Esophagus mucosa (tissue), 1 donor: Measurements from ENCODE around the gene GORASP1. TPM values are rescaled to one million over a fixed set of nuclear protein-coding genes. Genes with fewer than 3 reads are reported as not detected.

ENCODE experiments used
- ATAC-seq: fragments of 200-7000 bp; cut with Tn5 transposase; one replicate; pipeline ENCODE4 v1.9.1; 2020
- total RNA-seq: library from RNA; stranded (reverse); gene quantifications from one replicate; pipeline ENCODE4 v1.2.4, GENCODE V29; 2023
- donor health status: DM: yes; HTN: yes; CAD: no.

GORASP1 gene
- total RNA-seq, 1 donor from 2014 or later: 23.5 TPM

DNA sequence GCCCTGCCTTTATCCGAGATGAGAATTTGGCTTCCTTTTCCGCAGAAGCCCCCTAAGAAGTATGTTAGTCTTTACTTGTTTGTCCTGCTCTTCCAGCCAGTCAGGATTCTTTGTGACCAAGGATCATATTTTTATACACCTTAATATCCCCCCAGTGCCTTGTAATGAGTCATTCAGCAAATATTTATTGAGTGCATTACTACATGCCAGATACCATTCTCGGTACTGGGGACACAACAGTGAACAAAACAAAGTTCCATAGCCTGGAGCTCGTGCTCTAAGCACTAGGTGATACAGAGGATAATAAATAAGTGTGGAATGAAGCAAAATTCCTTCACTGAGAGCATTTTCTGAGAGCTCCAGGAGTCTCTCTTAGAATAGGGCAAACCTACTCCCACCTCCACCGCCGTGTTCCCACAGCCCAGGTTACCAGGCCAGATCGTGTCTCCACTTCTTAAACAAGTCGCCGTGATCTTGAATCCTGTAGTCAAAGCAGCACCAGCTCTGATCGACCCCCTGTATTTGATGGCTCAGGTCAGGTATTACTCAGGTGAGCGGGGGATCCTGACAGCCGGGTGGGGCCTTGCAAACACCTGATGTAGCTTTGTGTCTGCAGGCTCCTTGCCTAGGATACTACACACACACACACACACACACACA, 18.5 kb upstream of the GORASP1 start:
- ATAC-seq: no peak

DNA sequence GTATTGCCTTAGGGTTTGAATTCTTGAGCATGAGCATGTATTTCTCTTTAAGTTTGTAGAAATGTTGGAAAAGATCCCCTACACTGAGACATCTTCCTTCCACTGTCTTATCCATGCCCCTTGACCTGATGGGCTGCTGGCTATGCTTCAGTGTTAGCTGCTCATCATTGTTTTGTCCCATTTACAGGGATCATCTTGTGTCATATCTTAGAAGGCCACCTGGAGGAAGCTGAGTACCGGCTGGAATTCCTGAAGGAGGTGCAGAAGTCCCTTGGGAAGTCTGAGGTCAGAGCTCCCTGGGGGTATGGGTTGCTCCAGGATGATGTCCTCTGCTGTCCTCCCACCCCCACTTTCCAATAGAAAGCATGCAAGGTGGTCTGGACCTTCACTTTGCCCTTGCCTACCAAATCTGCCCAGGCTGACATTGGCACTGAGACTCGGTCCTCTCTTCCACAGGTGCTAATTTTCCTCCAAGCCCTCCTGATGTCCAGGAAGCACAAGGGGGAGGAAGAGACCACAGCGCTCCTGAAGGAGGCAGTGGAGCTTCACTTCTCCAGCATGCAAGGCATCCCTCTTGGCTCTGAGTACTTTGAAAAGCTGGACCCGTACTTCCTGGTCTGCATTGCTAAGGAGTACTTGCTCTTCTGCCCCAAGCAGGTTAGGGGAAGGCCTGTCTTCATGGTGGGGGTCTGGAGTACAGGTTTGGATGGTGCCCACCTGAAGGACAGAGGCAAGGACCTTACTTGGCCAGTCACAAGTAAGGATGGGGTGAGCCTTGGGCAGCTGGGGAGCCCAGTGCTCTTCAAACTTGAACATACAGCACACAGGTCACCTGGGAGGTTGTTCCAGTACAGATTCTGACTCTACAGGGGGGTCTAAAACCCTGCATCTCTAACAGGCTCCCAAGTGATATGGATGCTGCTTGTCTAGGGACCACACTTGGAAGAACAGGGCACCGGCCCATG, 17.7 kb upstream of the GORASP1 start:
- peak; percentile 43 for ATAC-seq

DNA sequence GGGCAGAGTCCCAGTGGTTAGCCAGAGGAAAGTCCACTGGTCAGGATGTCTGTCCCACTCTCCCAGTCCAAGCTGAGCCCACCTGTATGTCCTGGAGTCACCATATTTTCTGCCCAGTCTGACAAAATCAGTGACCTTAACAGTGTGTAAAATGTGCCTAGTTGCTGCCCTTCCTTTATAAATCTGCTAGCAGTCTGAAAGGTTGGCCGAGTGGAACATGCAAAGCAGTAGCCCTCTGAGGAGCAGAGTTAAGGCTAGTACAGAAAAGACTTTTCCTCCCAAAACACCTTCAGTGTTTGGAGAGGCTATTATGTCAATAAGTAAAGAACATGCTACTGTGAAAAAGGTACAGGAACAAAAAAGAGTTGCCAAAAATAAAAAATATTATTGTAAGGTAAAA, 15.4 kb upstream of the GORASP1 start:
- no peak for ATAC-seq

DNA sequence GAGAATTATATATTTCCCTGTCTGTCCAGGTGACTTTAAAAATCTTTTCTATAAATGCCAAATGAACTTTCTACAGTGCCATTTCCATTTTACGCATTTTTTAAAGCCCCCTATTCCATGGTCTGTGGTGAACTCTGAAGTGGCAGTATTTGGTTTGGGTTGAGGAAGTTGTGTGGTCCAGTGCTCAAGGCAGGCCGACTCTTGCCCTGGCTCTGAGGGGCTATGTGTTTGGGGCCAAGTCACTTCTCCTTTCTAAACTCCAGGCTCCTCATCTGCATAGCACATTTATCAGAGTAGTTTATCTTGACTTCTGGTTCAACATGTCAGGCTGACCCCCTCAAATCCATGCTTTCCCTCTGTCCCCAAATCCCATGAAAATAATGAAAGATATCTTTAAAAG, 14.2 kb upstream of the GORASP1 start:
- ATAC-seq: no peak

DNA sequence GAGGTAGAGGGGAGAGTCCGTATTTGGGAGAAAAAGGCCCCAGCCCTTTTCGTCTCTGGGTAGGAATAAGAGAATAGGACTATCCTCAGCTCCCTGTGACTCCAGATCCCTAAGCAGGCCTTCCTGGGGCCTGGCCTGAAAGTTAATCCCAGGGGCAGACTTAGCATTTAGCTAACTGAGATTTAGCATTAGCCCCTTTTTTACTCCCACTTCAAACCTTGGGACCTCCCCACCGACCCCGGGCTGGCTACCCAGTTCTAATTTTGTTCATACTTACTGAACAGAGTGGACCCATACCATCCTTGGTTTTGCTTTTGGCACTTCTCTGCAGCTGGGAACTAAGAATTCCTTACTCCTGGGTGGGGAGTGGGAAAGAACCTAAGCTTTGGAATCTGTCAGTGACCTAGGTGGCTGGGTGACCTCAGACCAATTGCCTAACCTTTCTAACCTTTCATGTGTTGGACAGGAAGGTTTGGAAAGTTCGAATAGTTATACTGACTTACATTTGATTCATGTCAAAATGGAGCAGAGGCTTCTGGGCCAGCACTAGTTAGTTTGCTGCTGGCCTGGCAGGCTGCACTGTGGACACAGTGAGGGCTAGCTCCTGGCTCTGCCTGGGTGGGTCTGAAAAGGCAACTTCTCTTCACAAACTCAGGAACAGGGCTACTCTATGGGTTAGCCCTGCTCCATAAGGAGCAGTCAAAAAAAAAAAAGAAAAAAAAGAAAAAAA, 11.7 kb upstream of the GORASP1 start:
- ATAC-seq: no peak

DNA sequence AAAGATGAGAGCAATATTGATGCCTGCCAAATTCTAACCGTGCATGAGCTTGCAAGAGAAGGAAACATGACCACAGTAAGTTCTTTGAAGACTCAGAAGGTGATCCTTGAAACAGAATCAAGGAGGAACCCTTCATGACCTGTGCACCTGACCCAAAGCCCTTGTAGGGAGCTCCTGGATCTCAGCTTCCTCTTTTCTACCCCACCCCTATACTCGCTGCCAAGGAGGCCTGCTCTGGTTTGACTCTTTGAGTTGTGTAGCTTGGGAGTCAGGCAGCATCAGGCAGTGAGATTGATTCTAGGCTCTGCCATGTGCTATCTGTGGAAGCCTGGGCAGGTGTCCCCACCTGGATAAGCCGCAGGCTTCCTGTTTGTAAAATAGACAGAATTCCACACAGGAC, 10.7 kb upstream of the GORASP1 start:
- no peak for ATAC-seq

DNA sequence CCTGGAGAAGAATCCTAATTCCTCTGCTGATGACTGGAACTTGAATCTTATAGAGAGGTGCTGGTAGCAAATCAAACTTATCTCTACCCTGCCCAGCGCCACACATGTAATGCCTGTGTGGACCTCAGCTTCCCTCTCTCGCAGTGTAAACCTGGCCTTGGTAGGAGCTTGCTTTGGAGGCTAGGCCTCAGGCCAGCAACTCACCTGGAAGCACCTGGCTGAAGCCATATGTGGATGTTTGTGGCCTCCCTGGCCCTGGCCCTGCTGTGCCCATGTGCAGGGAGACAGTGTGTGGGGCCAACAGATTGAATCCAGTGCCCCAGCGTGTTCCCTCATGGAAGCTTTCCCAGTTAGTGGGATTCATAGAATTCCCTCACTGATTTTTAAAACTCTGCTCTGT, 8.4 kb upstream of the GORASP1 start:
- ATAC-seq: no peak

DNA sequence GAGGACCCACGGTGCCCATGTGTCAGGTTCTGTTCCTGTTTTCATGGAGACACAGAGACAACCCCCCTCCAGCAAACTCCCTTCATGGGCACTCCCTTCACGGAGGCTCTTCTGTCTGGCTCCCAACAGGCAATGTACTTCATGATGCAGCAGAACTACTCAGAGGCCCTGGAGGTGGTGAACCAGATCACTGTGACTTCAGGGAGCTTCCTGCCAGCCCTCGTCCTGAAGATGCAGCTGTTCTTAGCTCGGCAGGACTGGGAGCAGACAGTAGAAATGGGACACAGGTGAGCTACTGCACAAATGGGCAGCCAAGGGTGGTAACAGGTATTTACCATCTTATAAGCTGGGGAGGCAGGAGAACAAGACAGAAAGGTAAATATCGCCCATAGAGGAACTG, 7.0 kb upstream of the GORASP1 start:
- no peak for ATAC-seq

DNA sequence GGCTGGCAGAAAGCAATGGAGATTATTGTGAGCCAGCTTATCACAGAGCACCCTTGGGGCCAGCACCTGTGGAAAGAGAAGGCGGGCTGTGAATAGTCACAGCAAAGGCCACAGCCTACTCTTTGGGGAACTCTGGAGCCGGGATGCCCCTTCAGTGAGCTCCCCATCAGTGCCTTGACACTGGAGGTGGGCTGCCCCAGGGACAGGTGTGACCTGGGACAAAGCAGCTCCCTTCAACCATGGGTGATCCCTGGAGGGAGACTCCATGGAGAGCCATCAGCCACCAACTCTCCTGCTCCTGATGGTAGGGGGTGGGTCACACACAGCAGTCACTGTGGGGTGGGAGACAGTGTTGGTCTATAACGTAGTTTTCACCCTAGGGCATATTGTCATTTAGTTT, 5.9 kb upstream of the GORASP1 start:
- ATAC-seq: no peak

DNA sequence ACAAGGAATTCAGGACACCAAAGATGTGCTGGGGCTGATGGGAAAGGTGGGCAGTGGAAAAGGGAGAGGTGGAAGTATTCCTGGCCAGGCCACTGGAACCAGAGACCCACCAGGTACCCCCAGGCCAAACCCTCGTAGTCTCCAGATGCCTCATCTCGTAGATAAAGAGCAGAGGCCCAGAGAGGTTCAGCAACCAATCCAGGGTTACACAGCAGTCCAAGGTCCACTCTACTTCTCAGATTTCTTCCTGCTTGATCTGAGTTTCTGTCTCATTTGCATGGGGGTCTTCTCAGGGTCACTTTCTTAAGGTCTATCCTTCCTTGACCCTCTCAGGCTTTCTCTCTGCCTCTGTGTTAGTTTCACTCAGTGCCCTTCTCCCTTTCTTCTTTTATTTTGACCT, 5.1 kb upstream of the GORASP1 start:
- no peak for ATAC-seq

DNA sequence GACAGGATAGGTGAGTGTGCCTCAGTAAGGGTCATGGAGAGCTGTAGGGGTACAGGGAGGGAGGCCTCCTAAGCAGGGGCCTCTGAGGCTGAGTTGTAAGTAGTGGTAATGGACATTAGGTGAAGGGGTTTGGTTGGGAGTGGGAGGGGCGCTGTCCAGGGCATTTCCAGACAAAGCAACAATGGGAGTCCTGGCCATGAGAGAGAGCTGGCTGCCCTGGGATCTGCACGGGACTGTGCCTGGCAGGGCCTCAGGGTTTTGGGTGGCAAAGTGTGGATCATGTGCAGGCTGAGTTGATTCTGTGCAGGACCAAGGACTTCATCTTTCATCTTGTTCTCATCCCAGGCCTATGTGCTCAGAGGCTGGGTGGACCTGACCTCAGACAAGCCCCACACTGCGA, 4.7 kb upstream of the GORASP1 start:
- ATAC-seq: no peak

DNA sequence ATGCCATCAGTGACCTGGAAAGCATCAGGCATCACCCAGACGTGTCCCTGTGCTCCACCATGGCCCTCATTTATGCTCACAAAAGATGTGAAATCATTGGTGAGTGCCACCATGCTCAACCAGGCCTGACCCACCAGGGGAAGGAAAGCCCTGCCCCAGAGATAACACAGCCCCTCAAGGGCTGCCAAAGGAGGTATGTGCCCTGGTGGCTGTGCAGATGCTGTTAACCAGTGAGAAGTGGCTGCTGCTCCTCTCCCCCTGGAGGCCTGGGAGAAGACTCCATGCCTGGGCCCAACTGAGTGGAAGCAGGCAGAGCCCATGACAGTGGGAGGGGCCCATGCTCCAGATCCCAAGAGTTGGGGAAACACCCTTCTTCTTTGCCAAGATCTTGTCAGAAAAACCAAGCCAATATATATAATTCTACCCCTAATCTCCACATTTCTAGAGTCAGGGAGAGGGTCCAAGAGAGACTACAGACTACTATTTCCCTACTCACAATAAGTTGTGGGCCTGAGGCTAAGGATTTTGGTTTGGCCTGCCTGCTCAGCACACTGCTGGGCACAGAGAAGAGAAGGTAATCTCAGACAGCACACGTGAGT, 2.7 kb upstream of the GORASP1 start:
- no peak for ATAC-seq

DNA sequence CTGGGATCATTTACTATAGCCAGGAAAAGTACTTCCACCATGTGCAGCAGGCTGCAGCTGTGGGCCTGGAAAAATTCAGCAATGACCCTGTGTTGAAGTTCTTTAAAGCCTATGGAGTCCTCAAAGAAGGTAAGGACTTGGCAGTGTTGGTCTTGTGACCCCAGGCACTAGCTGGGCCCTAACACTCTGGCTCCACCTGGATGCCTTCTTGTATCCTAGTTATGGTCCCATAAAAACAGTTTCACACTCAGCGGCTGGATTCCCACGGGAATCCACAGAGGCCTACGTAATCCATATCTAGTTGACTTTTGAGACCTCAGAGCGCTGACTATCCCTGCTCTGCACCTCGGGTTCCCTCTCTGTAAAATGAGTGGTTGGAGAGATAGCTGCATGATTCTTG, 1.7 kb upstream of the GORASP1 start:
- ATAC-seq: no peak

DNA sequence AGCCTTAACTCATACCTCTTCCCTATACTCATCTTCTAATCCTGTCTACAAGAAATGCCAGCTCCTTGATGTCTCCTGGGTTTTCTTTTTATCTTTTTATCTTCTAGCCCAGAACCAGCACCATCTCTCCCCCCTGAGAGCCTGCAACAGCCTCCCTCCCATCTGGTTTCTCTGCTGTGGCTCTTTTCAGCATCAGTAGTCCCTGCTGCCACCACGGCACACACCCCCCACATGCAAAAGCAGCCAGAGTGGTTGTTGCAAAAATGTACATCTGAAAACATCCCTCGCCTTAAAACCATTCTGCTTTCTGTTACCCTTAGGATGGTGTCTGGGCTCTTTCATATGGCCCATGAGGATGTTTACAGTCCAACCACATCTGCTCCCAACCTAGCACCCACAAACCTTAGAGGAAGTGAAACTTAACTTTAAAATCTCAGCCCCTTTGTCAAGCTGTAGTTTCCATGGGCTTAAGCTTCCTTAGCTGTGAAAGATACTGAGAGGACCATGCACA, 828 bp upstream of the GORASP1 start:
- ATAC-seq: peak; percentile 11

DNA sequence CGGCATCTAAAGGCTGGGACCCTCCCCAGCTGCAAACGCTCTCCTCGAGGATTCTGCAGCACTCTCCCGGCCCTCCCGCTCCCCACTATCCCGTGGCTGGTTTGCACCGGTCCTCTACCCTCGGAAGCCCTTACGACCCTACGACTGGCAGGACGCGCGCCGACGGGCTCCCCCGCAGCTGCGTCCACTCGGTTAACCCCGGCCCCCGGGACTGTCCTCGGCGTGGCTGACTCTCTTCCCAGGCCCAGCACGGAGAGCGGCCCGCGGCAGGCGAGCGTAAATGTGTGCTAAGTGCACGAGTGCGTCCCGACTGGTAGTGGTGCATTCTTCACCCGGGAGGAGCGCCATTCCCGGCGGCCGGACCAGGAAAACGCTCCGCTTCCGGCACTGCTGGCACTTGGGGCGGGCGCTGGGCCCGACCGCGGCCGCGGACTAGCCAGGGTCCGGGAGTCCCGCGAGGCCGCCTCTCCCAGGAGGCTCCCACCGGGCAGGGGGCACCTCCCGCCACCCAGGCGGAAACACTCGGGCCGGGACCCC, 508 bp downstream of the GORASP1 start:
- peak; percentile 66 for ATAC-seq

DNA sequence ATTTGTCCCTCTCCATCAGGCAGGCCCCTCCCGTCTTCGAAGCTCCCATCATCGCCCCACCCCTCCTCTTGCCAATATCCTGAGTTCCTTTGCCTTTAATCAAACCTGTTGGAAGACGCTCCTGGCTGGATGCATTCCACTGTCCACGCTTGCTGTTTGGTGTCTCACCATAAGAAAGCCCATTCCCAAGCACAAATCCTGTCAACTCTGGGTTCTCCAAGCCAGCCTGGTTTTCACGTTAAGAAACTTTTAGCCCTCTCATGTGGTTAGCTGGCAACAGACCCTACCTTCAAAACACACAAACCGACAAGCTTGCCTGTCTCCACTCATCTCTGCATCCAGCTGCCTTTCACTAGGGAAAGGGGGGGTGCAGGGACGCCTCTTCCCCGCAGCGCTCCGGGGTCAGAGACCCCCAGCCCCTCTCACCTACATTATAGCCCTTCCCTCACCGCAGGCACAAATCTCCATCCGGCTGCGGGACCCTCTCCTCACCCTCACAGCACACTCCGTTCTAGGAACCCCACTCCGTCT, 1.1 kb downstream of the GORASP1 start:
- no peak for ATAC-seq

DNA sequence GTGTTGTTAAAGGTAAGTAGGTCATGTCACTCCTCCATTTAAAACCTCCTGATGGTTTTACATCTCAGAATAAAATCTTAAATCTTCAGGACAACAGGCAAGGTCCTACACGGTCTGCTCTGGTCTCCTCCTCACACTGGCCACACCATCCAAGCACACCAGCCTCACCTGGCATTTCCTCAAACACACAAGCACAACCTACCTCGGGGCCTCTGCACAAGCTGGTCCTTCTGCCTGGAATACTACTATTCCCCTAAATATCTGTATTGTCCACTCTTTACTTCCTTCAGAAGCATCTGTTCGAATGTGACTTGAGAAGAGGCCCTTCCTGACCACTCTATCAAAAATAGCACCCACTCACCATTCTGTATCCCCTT, 1.8 kb downstream of the GORASP1 start:
- no peak for ATAC-seq

DNA sequence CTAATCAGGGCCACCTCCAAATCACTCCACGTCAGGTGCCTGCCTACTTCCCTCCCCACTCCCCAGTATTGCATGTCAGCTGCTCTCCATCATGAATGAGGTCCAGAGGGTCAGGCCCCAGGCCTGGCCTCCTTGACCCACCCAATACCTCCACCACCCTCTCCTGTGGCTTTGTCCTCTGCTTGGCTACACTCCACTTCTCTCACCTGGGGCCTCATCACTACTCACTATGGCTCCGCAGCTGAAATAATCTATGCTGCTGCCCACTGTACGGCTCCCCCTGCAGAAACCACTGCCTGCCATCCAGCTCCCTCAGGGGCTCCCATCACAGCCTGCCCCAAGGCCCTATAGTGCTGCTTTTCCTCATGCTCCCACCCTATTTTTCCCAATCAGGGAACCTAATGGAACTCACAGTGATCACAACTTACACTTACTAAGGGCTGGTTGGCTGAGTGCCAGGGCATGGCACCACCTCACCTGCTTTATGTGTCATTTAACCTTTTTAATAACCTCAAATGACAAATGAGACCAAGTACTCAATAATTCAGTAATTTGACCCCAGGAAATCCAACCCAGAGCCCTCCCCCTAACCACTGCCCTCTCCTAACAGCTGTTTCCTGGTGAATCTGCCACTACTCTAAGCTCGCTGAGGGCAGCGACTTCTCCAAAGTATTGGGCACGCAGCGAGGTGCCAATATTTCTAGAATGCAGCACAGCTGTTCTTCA, 2.3 kb downstream of the GORASP1 start:
- no peak for ATAC-seq

DNA sequence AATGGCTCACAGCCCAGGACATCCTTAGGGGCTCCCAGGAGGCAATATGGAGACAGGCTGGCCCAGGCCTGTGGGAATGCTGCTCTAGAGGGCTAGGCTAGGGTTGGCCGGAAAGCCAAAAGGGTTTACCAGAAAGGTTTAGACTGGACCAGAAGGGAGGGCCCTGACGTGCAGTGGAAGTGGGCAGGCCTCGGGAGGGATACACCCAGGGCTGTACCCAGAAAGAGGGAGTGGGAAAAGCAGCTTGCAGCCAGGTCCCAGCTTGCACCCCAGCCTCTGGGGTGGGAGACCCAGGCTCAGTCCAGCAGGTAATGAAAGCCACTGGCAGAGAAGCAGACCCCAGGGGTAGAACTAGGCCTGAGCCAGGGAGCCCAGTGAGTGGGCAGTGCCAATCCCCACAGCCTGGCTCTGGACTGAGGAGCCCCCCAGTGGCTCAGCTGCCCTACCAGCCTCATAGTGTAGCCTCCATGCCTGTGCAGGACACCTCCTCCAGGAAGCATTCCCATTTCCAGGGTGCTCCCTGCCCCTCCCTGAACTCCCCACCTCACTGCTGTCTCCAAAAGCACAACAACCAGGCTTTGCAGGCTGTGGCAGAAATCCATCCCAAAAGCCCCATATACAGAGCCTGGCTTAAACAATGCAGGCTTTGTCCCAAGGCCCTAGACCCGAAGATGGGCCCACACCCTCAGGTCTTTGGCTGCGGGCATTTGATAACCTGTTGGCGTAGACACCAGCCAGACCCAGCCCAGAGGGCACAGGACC, 3.5 kb downstream of the GORASP1 start:
- no peak for ATAC-seq

DNA sequence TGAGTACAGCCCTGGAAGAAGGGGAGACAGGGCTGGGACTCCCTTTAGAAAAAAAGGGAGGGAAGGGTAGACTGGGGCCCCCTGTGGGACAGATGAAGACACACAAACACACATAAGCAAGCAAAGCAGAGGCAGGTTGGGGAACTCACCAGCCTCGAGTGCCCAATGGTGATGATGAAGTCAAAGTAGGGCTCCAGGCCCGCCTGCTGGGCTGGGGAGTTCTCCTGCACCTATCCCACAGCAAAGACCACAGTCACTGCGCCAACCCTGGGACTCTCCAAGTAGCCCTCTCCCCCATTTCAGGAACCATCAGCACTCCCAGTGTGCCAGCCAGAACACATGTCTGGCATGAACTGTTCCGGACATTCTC, 4.1 kb downstream of the GORASP1 start:
- no peak for ATAC-seq
